HCT116 (cell line): Measurements from ENCODE around the gene SPON2.

Source experiments
- CBX3 ChIP-seq: IDR thresholded peaks from 2 replicates; pipeline ENCODE4 v1.6.1; 2012; ENCODE audit warnings: low read depth
- POLR2A ChIP-seq: IDR thresholded peaks from 2 replicates; pipeline ENCODE4 v1.7.0; 2011; ENCODE audit warnings: borderline replicate concordance; ENCODE audit not compliant: insufficient read depth, insufficient read length; ENCODE audit errors: extremely low read depth
- POLR2AphosphoS5 ChIP-seq: IDR thresholded peaks from 2 replicates; pipeline ENCODE4 v1.6.1; 2011; ENCODE audit warnings: mild to moderate bottlenecking, low read depth, low read length, moderate library complexity
- ZNF274 ChIP-seq: fragments of 200-500 bp; sonication (Bioruptor generic); IDR thresholded peaks from 2 replicates; pipeline ENCODE4 v1.6.1; 2014; ENCODE audit warnings: mild to moderate bottlenecking, low read depth, low read length, inconsistent platforms
- TF ChIP-seq, protein P1 (sequence below): IDR thresholded peaks from 2 replicates; pipeline ENCODE4 v1.6.1; 2012
- TF ChIP-seq, protein P2 (sequence below), 3 experiments: fragments of 200-600 bp in 1 of 3; sonication (generic) in 1 of 3; IDR thresholded peaks in 2 of 3; conservative IDR thresholded peaks in 1 of 3; 2 replicates each; pipeline ENCODE4 v1.5.1; 2012 to 2017; ENCODE audit warnings: low read depth in 2 of 3, low read length in 2 of 3, antibody characterized with exemption in 1 of 3, borderline replicate concordance in 1 of 3, control low read depth in 1 of 3, mild to moderate bottlenecking in 1 of 3, mixed read lengths in 1 of 3, mixed run types in 1 of 3, moderate library complexity in 1 of 3; ENCODE audit not compliant: insufficient read depth in 1 of 3

DNA sequence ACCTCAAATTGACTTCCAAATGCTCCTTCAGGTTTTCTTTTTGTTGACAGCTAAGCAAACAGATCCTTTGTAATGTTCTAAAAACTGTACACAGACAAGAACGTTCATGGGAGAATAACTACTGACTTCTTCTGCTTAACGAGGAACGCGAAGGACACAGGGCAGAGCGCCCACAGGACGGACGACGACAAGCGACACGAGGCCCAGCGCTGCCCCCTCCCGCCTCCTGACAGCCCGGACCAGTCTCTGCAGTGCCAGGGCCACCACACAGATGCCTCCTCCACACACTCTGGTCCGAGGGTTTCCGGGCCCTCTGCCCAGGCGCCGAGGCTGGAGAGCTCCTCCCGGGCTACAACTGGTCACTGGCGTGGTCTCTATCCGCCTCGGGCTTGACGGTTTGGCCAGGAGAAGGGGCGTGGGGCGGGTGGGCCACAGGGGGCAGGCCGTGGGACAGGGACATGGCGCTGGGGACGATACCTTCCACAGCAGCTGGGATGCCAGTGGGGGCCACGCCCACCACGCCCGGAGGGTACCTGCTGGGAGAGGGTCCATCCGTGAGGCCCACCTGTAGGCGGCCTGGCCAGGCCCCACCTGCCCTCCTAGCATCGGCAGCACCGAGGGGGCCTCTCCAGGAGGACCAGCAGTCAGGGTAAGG lies 39.6 kb upstream of the SPON2 start:
- TF ChIP-seq POLR2A (no peak), ZNF274 (no peak), CBX3 (no peak), POLR2AphosphoS5 (no peak)
- TF ChIP-seq, protein P1, sequence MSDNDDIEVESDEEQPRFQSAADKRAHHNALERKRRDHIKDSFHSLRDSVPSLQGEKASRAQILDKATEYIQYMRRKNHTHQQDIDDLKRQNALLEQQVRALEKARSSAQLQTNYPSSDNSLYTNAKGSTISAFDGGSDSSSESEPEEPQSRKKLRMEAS, result no peak
- TF ChIP-seq, protein P2, sequence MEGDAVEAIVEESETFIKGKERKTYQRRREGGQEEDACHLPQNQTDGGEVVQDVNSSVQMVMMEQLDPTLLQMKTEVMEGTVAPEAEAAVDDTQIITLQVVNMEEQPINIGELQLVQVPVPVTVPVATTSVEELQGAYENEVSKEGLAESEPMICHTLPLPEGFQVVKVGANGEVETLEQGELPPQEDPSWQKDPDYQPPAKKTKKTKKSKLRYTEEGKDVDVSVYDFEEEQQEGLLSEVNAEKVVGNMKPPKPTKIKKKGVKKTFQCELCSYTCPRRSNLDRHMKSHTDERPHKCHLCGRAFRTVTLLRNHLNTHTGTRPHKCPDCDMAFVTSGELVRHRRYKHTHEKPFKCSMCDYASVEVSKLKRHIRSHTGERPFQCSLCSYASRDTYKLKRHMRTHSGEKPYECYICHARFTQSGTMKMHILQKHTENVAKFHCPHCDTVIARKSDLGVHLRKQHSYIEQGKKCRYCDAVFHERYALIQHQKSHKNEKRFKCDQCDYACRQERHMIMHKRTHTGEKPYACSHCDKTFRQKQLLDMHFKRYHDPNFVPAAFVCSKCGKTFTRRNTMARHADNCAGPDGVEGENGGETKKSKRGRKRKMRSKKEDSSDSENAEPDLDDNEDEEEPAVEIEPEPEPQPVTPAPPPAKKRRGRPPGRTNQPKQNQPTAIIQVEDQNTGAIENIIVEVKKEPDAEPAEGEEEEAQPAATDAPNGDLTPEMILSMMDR (IDR thresholded peaks at IDR 0.05 in 2 of 3, conservative IDR thresholded peaks at IDR 0.05 in 1 of 3; ENCODE audit: borderline replicate concordance in 1 of 3, insufficient read depth in 1 of 3, low read depth in 2 of 3, low read length in 2 of 3), result no peak
